ENCODE measurements around the gene IGBP1. TPM values are rescaled to one million over a fixed set of nuclear protein-coding genes. Genes with fewer than 3 reads are reported as not detected.

IGBP1 gene
- total RNA-seq, 1 experiment from 2014 or later, result 44.8 TPM

GRCh38 chrX:70134116-70134477, 850 bp downstream of the IGBP1 start:
- TF ChIP-seq CTCF (IDR thresholded peaks at IDR 0.05; ENCODE audit: unreplicated experiment), result no peak
- TSS peak; percentile 73 for BruUV-seq (replicated peaks)
- CTCF ChIA-PET, result interaction anchor here (0.9 to 1.9 kb wide), 4 partner anchors 34 to 129 kb away, joined by 3 to 11 read pairs (median 4); no protein-coding TSS in a partner anchor
- no peaks in the 10 kb centered on the region for H3K9me3 Mint-ChIP-seq (ENCODE audit: low read depth, unreplicated experiment)
- H3K27ac Mint-ChIP-seq (ENCODE audit: unreplicated experiment), result peak overlapping the region; percentile 81
- peak overlapping the region; percentile 85 for H3K4me3 Mint-ChIP-seq (ENCODE audit: low read depth, unreplicated experiment)
- DNase-seq, result no peak
- H3K36me3 Mint-ChIP-seq (ENCODE audit: insufficient read depth, unreplicated experiment), result peaks cover 27% of the 10 kb centered on the region
- intact Hi-C loops (cut with micrococcal nuclease; ENCODE audit: unreplicated experiment), result no loop called here
- H3K4me1 Mint-ChIP-seq (ENCODE audit: low read depth, unreplicated experiment), result peaks cover 29% of the 10 kb centered on the region
- H3K27me3 Mint-ChIP-seq (ENCODE audit: unreplicated experiment), result no peaks in the 10 kb centered on the region

- Mint-ChIP-seq H3K27me3 (ENCODE audit: unreplicated experiment) (no peaks in the 10 kb centered on the region), H3K27ac (ENCODE audit: unreplicated experiment) (no peak overlapping the region), H3K36me3 (ENCODE audit: insufficient read depth, unreplicated experiment) (peaks cover 24% of the 10 kb centered on the region), H3K4me1 (ENCODE audit: low read depth, unreplicated experiment) (peaks cover 17% of the 10 kb centered on the region), H3K4me3 (ENCODE audit: low read depth, unreplicated experiment) (no peak overlapping the region), H3K9me3 (ENCODE audit: low read depth, unreplicated experiment) (no peaks in the 10 kb centered on the region)
- intact Hi-C loops (cut with micrococcal nuclease; ENCODE audit: unreplicated experiment), result no loop called here
- BruUV-seq (replicated peaks), result no TSS peak
- no peak for TF ChIP-seq CTCF (IDR thresholded peaks at IDR 0.05; ENCODE audit: unreplicated experiment)
- CTCF ChIA-PET, result interaction anchor here (0.6 kb wide), 1 partner anchor 91 kb away, joined by 4 read pairs; no protein-coding TSS in a partner anchor
- DNase-seq, result no peak
These were observed 5.4 kb downstream of the IGBP1 start for GRCh38 chrX:70138622-70139021.

GRCh38 chrX:70139736-70140135, 6.5 kb downstream of the IGBP1 start:
- Mint-ChIP-seq H3K4me3 (ENCODE audit: low read depth, unreplicated experiment) (no peak overlapping the region), H3K4me1 (ENCODE audit: low read depth, unreplicated experiment) (peaks cover 11% of the 10 kb centered on the region), H3K27ac (ENCODE audit: unreplicated experiment) (no peak overlapping the region), H3K36me3 (ENCODE audit: insufficient read depth, unreplicated experiment) (peaks cover 14% of the 10 kb centered on the region), H3K9me3 (ENCODE audit: low read depth, unreplicated experiment) (no peaks in the 10 kb centered on the region), H3K27me3 (ENCODE audit: unreplicated experiment) (no peaks in the 10 kb centered on the region)
- no TSS peak for BruUV-seq (replicated peaks)
- no peak for DNase-seq
- TF ChIP-seq CTCF (IDR thresholded peaks at IDR 0.05; ENCODE audit: unreplicated experiment), result no peak
- intact Hi-C loops (cut with micrococcal nuclease; ENCODE audit: unreplicated experiment), result no loop called here
- CTCF ChIA-PET, result no interaction called here

GRCh38 chrX:70141373-70141772, 8.1 kb downstream of the IGBP1 start:
- CTCF ChIA-PET, result no interaction called here
- H3K4me1 Mint-ChIP-seq (ENCODE audit: low read depth, unreplicated experiment), result no peaks in the 10 kb centered on the region

More at GRCh38 chrX:70141373-70141772, 8.1 kb downstream of the IGBP1 start:
- H3K36me3 Mint-ChIP-seq (ENCODE audit: insufficient read depth, unreplicated experiment), result peaks cover 6% of the 10 kb centered on the region
- no peak overlapping the region for H3K4me3 Mint-ChIP-seq (ENCODE audit: low read depth, unreplicated experiment)
- intact Hi-C loops (cut with micrococcal nuclease; ENCODE audit: unreplicated experiment), result no loop called here
- no peak overlapping the region for H3K27ac Mint-ChIP-seq (ENCODE audit: unreplicated experiment)
- H3K9me3 Mint-ChIP-seq (ENCODE audit: low read depth, unreplicated experiment), result no peaks in the 10 kb centered on the region
- TF ChIP-seq CTCF (IDR thresholded peaks at IDR 0.05; ENCODE audit: unreplicated experiment), result no peak
- H3K27me3 Mint-ChIP-seq (ENCODE audit: unreplicated experiment), result no peaks in the 10 kb centered on the region
- BruUV-seq (replicated peaks), result no TSS peak
- DNase-seq, result no peak
